Activated CD4-positive, CD25-positive, alpha-beta regulatory T cell treated with anti-CD3 and anti-CD28 coated beads, Interleukin-2, amount 50 U/mL, for 16 hours (primary cell): ENCODE results near the gene DDX1.

Experiments
- DNase-seq: peaks from one replicate; pipeline ENCODE4 v3.0.0-alpha.2; 2020; ENCODE audit warnings: low read depth, low spot score

The DDX1 gene

DNA sequence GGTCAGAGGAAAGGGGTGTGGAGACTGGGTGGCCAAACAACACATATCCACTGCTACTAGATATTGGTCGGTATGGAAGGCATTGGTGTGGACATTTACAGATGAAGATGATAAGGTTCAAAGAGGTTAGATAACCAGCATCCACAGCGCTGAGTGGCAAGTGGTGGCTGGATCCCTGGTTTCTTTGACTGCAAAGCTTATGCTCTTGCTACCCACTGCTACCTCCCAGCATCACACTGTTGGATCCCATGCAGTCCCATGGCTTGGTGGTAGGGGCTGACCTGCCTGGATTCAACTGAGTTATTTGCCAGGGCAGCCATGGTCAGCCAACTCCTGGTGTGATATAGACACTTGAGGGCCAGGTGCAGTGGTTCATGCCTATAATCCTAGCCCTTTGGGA lies 53.6 kb downstream of the DDX1 start:
- DNase-seq, result no peak

DNA sequence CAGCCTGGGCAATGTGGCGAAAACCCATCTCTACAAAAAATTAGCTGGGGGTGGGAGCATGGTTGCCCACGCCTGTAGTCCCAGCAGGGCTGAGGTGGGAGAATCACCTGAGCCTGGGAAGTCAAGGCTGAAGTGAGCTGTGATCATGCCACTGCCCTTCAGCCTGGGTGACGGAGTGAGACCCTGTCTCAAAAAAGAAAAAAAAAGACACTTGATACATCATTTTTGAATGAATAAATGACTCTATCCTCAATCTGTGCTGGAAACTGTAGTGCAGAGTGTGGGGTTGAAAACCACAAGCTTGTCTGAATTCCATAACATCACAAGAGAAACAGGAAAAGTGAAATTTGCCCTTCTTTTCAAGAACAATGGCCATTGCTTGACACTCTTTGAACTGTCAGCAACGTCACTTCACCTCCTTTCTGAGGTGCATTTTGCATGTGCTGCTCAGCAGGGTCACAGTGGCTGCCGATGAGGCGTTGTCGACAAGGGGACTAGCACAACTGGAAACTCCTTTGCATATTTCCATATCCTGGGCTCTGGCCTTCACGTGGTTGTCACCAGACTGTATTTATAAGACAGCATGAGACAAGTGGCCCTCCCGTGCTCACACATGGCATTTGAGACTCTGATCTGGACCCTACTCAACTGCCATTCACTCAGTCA lies 54.2 kb downstream of the DDX1 start:
- DNase-seq, result no peak

DNA sequence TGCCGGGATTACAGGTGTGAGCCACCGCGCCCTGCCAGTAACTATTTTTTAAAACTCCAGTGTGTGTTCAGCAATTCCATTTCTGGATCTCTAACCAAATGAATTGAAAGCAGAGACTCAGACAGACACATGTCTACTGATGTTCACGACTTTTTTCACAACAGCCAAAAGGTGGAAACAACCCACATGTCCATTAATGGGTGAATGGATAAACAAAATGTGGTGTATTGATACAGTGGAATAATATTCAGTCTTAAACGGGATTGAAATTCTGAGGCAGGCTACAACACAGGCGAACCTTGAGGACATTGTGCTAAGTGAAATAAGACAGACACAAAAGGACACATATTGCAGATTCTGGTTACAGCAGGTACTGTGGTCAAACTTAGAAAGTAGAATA lies 55.0 kb downstream of the DDX1 start:
- DNase-seq, result no peak

GRCh38 chr2:15647622-15648590 lies 56.2 kb downstream of the DDX1 start:
- no peak for DNase-seq

DNA sequence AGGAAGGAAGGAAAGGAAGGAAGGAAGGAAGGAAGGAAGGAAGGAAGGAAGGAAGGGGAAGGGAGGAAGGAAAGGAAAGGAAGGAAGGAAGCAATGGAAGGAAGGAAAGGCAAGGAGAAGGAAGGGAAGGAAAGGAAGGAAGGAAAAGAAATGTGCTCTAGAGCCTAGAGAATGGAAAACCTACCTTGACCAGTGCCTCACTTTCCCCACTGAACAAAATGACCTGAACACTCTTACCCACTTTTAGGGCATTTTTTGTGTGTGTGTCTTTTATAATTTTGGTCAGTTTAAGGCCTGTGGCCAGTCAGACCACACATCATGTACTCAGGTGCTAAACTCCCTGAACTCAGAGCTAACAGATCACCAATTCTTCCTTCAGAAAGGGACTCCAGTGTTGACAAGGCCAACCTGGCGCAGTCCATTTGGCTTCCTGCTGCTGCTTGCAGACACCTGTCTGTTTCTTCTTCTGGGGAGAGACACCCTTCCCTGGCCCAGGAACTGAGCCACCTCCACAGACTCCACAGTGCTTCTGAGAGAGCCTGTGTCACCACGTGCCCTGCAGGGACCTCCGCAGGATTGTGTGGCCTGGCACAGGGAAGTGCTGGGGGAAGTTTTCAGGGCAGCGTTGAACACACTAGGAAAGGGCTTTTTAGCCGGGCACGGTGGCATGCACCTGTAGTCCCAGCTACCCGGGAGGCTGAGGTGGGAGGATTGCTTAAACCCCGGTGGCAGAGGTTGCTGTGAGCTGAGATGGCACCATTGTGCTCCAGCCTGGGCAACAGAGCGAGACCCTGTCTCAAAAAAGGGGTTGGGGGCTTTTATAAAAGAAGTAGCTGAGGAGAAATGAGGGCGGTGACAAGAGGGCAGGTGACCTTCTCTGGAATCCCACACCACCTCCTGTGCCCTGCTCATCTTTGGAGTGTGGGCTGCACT lies 57.2 kb downstream of the DDX1 start:
- DNase-seq, result no peak

- no peak for DNase-seq
Measured at GRCh38 chr2:15649561-15650255, 58.0 kb downstream of the DDX1 start.

DNA sequence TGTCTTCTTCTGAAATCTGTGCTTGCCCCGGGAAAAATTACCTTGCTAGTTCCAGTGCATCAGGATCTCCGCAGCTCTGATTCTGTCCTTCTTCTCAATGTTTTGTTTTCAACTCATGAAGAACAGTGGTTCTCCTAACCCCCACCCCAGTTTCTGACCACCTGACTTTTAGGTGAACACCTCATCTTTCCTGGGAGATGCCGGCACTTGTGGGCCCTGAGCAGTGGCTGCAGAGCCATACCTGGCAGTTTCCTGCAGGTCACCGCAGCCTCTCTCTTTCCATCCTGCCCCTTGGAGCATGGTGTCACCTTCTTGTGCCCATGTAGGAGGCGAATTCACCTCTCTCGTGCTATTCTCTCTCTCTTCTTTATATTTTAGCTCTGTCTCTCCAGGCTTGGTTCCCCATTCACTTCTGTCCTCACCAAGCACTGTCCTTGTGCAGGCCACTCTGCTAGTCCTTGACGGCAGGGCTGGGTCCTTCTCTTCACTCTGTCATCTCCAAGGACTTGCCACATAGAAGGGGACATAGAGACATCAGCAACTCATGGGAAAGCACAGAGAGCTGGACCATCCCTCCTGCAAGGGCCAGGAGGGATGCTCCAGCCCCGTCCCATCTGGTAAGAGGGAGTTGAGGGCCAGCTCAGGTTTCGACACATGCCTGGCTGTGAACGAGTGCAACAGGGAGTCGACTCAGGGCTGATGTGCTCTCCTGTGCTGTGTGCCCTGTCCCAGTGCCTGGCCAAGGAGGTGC lies 59.1 kb downstream of the DDX1 start:
- no peak for DNase-seq

DNA sequence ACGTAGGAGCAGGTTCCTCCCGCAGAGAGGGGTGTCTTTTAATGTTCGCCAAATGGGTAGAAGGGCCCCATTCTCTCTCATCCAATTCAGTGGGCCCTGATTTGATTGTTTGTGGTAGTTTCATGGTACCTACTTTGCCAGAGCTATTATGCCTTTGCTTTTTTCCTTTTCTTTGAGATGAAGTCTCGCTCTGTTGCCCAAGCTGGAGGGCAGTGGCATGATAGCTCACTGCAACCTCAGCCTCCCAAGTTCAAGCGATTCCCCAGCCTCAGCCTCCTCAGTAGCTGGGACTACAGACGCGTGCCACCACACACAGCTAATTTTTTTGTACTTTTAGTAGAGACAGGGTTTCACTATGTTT lies 59.7 kb downstream of the DDX1 start:
- DNase-seq, result no peak

- DNase-seq, result no peak
Measured at GRCh38 chr2:15652252-15652651, 60.6 kb downstream of the DDX1 start.

DNA sequence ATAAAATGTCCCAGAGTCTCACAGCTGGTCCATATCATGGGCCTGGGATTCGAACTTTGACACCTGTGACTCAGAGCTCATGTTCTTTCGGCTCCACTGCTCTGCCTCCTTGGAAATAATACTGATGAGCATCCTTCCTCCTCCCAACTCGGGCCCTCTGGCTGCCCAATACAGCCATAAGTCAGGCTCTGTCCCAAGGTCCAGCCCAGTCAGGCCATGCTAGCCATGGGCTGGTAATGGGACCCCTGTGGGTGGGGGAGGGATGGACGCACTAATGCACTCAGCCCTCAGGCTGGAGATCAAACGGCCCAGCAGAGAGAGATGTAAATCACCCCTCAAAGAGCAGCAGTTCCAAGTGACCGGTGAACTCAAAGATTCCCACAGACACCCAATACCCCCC lies 61.1 kb downstream of the DDX1 start:
- DNase-seq, result no peak

DNA sequence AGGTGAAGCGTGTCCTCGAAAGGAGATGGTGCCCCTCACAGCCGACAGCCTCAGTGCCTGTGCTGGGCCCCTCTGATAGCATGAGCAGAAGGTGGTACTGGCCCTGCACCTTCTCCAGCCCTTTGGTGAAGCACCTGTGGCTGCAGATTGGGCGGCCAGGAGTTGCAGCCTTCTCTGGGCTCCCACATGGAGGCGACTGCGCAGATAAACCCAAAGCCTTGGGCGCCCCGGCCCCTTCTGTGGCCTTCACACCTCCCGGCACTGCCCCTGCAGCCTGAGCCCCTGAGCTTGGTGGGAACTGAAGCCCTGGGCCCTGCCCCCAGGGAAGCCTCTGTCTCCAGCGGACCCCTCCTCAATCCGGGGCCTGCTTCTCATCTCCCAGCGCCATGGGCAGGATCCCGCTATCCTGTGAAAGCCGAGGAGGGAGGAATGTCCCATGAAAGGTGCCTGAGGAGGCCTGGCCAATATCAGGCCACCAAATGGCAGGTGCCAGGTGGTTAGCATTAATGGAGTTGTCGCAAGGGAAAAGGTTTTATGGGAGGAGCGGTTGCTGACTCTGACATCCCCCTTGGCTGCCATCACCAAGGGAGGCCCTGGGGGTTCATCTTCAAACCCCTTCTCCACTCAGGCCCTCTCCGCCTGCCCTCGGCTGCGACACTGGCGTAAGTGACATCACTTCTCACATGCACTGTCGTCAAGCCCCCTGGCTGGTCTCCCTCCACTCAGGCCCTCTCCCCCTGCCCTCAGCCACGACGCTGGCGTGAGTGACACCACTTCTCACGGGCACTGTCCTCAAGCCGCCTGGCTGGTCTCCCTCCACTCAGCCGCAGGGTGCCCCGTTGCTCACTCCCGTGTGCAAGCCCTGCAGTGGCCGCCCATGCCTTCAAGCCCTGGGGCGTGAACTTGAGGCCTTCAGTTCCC lies 62.4 kb downstream of the DDX1 start:
- DNase-seq, result no peak

DNA sequence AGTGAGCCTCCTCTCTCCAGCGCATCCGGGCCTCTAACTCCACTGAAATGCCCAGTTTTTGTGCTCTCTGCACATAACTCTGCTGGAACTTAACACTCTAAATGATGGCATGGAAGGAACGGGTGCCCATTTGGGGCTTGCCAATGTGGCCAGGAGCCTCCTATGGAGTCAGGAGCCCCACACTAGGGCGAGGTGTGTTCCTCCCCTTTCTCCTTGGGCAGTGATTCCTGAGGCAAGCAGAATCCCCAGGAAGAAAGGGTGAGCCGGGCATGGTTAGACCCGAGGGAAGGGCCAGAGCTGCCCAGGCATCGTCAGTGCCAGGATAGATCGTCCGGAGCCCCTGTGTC lies 63.0 kb downstream of the DDX1 start:
- DNase-seq, result no peak

- DNase-seq, result no peak
Measured at GRCh38 chr2:15655123-15655887, 63.6 kb downstream of the DDX1 start.

- no peak for DNase-seq
Measured at GRCh38 chr2:15656090-15656489, 64.4 kb downstream of the DDX1 start.

GRCh38 chr2:15657759-15658158 lies 66.1 kb downstream of the DDX1 start:
- no peak for DNase-seq

GRCh38 chr2:15658911-15659310 lies 67.2 kb downstream of the DDX1 start:
- no peak for DNase-seq

- DNase-seq, result no peak
Measured at GRCh38 chr2:15660491-15661294, 69.0 kb downstream of the DDX1 start.

GRCh38 chr2:15661295-15661569 lies 69.6 kb downstream of the DDX1 start:
- no peak for DNase-seq
